Stimulated activated naive CD8-positive, alpha-beta T cell treated with anti-CD3 and anti-CD28 coated beads, Interleukin-15, amount 100 ng/mL, for 72 hours (primary cell): ENCODE measurements around the gene SPDYE6.
"Not testable (repeated sequence)": the region's sequence is repeated elsewhere in the genome, so short reads cannot be mapped to it uniquely, and the experiment has no call there.

Experiments used
- ATAC-seq: fragments of 150-1000 bp; cut with Tn5 transposase; 2 replicates; pipeline ENCODE4 v1.10.0; 2021; ENCODE audit warnings: mild to moderate bottlenecking, moderate library complexity
- DNase-seq, 2 donors: peaks; one replicate each; pipeline ENCODE4 v3.0.0; 2021 to 2022
- H3K27ac Mint-ChIP-seq, 2 donors: one replicate each; pipeline ENCODE4 v1.8.0; 2022; ENCODE audit warnings: mild to moderate bottlenecking in 2 of 2, mixed read lengths in 2 of 2, moderate library complexity in 2 of 2
- H3K27me3 Mint-ChIP-seq: one replicate; pipeline ENCODE4 v1.8.0; 2022; ENCODE audit warnings: mixed read lengths
- H3K4me1 Mint-ChIP-seq: one replicate; pipeline ENCODE4 v1.8.0; 2022; ENCODE audit warnings: mild to moderate bottlenecking, mixed read lengths
- H3K4me3 Mint-ChIP-seq, 2 donors: one replicate each; pipeline ENCODE4 v1.8.0; 2022; ENCODE audit warnings: mild to moderate bottlenecking in 2 of 2, mixed read lengths in 2 of 2, moderate library complexity in 1 of 2
- H3K9me3 Mint-ChIP-seq, 2 donors: one replicate each; pipeline ENCODE4 v1.8.0; 2022; ENCODE audit warnings: mixed read lengths in 2 of 2

Gene SPDYE6

DNA sequence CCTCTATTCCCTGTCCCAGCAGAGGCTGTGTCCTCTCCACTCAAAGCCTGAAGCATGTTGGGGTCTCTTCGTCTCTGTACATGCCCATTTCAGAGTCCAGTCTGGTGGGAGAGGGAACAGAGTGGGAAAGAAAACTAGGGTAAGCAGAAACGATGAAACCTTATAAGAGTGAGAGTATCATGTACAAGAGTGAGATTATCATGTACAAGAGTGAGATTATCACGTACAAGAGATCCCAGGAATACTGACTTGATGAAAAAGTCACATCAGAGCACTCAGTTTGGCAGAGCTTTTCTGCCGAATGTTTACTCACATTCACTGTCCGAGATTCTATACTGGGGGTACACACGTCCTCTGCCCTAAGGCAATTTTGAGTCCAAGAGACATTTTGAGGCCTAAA is at the start of gene SPDYE6:
SPDYE6 (minus strand) TSS at position 101 of the 400 bp plus-strand sequence. CDS start 421 bp downstream, outside the sequence.
- not testable (repeated sequence) for H3K4me3 Mint-ChIP-seq, H3K4me1 Mint-ChIP-seq, DNase-seq, H3K27ac Mint-ChIP-seq, H3K27me3 Mint-ChIP-seq, H3K9me3 Mint-ChIP-seq, ATAC-seq

DNA sequence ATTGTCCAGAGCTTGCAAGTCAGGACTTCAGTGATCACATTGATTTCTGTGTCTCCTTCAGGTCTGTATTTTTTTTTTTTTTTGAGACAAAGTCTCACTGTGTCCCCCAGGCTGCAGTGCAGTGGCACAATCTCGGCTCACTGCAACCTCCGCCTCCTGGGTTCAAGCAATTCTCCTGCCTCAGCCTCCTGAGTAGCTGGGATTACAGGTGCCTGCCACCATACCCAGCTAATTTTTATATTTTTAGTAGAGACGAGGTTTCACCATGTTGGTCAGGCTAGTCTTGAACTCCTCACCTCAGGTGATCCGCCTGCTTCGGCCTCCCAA is 48.6 kb upstream of the SPDYE6 start:
- ATAC-seq, H3K9me3 Mint-ChIP-seq, H3K4me3 Mint-ChIP-seq, H3K27me3 Mint-ChIP-seq, H3K4me1 Mint-ChIP-seq, DNase-seq: not testable (repeated sequence)
- H3K27ac Mint-ChIP-seq = peak overlapping the region in 1 of 2 donors; percentile 85

DNA sequence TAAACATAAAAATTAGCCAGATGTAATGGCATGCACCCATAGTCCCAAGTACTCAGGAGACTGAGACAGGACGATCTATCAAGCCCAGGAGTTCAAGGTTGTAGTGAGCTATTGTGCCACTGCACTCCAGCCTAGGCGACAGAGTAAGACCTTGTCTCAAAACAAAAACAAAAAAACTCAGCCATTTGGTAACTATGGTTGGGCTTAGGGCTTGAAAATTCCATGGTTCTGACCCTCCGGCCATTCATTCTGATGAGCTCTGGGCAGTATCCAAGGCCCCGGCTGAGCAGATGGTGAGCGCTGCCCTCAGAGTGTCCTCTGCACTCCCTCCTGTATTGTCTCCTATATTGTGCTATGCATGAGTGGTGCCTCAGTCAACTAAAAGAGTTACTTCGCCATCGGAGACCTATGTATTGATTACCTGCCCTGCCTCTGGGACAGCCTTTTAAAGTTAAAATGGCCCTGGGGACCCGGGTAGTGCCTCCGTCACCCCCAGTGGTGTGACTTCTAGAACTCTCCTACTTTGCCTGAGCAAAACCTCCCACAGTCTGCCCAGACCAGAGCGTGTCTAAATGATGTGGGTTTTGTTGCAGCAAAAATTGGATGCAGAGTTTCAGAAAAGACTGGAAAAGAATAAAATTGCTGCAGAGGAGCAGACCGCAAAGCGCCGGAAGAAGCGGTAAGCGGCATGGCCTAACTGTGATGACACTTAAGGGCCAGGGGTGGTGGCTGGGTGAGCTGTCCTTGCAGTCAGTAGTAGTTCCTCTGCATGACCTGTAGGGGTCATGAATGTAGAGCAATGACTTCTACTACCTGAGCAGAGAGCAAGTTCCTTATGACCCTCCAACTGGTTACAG is 48.0 kb upstream of the SPDYE6 start:
- Mint-ChIP-seq H3K27ac (no peak overlapping the region), H3K27me3 (no peaks in the 10 kb centered on the region), H3K4me3 (no peak overlapping the region), H3K9me3 (no peaks in the 10 kb centered on the region), H3K4me1 (peaks cover 5% of the 10 kb centered on the region)
- ATAC-seq (peak; percentile 99), DNase-seq (peak; percentile 44 to 45)

- no peaks in the 10 kb centered on the region for H3K9me3 Mint-ChIP-seq
- H3K4me1 Mint-ChIP-seq = peaks cover 5% of the 10 kb centered on the region
- no peak overlapping the region for H3K4me3 Mint-ChIP-seq
- no peaks in the 10 kb centered on the region for H3K27me3 Mint-ChIP-seq
- H3K27ac Mint-ChIP-seq = peak overlapping the region in 1 of 2 donors; percentile 52
- no peak for DNase-seq
- ATAC-seq = no peak
Observed at GRCh38 chr7:102403563-102403962, 47.3 kb upstream of the SPDYE6 start.

DNA sequence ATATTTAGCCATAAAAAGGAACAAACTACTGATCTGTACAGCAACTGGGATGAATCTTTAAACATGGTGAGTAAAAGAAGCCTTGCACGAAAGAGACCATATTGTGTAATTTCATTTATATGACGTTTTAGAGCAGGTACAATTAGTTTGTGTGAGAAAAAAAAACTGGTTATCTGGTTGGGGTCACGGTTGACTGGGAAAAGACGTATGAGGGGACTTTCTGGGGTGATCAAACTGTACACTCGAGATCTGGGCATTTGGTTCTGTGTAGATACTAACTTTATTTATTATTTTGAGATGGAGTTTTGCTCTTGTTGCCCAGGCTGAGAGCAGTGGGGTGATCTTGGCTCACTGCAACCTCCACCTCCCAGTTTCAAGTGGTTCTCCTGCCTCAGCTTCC is 44.1 kb upstream of the SPDYE6 start:
- no peaks in the 10 kb centered on the region for H3K27me3 Mint-ChIP-seq
- H3K27ac Mint-ChIP-seq = no peak overlapping the region
- ATAC-seq = no peak
- no peaks in the 10 kb centered on the region for H3K9me3 Mint-ChIP-seq
- H3K4me1 Mint-ChIP-seq = peaks cover 23% of the 10 kb centered on the region
- DNase-seq = no peak
- no peak overlapping the region for H3K4me3 Mint-ChIP-seq

DNA sequence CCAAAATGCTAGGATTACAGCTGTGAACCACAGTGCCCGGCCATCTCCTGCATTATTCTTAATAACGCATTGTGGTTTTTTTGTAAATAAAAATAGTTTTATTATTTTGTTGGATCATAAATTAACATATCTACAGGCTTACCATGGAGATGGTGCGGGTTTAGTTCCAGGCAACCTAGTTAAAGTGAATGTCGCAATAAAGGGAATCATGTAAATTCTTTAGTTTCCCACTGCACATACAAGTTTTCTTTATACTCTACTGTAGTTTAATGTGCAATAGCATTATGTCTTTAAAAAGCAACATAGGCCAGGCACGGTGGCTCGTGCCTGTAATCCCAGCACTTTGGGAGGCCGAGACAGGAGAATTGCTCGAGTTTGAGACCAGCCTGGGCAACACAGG is 42.3 kb upstream of the SPDYE6 start:
- H3K4me3 Mint-ChIP-seq = no peak overlapping the region
- ATAC-seq (no peak), DNase-seq (no peak)
- no peaks in the 10 kb centered on the region for H3K27me3 Mint-ChIP-seq
- H3K27ac Mint-ChIP-seq = no peak overlapping the region
- H3K4me1 Mint-ChIP-seq = peaks cover 21% of the 10 kb centered on the region
- no peaks in the 10 kb centered on the region for H3K9me3 Mint-ChIP-seq

GRCh38 chr7:102396710-102397019 is 40.4 kb upstream of the SPDYE6 start:
- Mint-ChIP-seq H3K4me1 (peaks cover 21% of the 10 kb centered on the region), H3K9me3 (no peaks in the 10 kb centered on the region), H3K27ac (peak overlapping the region; percentile 94), H3K27me3 (no peaks in the 10 kb centered on the region), H3K4me3 (peak overlapping the region; percentile 87 to 93)
- ATAC-seq (no peak), DNase-seq (no peak)

- DNase-seq (peak; percentile 71 to 85), ATAC-seq (peak; percentile 98)
- H3K27me3 Mint-ChIP-seq = no peaks in the 10 kb centered on the region
- peaks cover 21% of the 10 kb centered on the region for H3K4me1 Mint-ChIP-seq
- H3K4me3 Mint-ChIP-seq = peak within 1 kb of the TSS; percentile 87 to 93
- H3K27ac Mint-ChIP-seq = peak within 1 kb of the TSS; percentile 94
- no peaks in the 10 kb centered on the region for H3K9me3 Mint-ChIP-seq
Observed at GRCh38 chr7:102395873-102396709, 39.8 kb upstream of the SPDYE6 start, which contains the start of gene PRKRIP1. PRKRIP1 (plus strand) TSS chr7:102396363; CDS start chr7:102396412, 49 bp downstream.

- peak; percentile 1 for ATAC-seq
- Mint-ChIP-seq H3K4me3 (peak overlapping the region; percentile 87 to 93), H3K27ac (peak overlapping the region in 1 of 2 donors; percentile 74), H3K9me3 (no peaks in the 10 kb centered on the region), H3K4me1 (peaks cover 21% of the 10 kb centered on the region), H3K27me3 (no peaks in the 10 kb centered on the region)
- DNase-seq = no peak
Observed at GRCh38 chr7:102395592-102395872, 39.3 kb upstream of the SPDYE6 start.

DNA sequence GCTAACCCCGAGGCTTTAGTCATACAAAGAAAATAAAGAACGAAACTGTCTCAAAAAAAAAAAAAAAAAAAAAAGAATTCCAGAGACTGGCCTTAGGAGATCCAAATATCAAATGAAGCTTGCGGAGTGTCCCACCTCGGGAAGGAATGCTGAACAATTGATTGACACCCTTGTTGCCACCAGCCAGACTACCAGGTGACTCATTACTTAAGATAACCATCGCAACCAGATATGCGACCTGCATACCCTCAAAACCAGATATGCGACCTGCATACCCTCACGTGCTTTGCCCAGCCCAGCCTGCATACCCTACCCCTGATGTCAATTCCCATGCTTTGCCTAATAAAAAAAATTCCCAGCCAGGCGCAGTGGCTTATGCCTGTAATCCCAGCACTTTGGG is 37.2 kb upstream of the SPDYE6 start:
- Mint-ChIP-seq H3K4me1 (peaks cover 21% of the 10 kb centered on the region), H3K4me3 (no peak overlapping the region), H3K27me3 (no peaks in the 10 kb centered on the region), H3K27ac (no peak overlapping the region), H3K9me3 (no peaks in the 10 kb centered on the region)
- ATAC-seq = no peak
- no peak for DNase-seq

DNA sequence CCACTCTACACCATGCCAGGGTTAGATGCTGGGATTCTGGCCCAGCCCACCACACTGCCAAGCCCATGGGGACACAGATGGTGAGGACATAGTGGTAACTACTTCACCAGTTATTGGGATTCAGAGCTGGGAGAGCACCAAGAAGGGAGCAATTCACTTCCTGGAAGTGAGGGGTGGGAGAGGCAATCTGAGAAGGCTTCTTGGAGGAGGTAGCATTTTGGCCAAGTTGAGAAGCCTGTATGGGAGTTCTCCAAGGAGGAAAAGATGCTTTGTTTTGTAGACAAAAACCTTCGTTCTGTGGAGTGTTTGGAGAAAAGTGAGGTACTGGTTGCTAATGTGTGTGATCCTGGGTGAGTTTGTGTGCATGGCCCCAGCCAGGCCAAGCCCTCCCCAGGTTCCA is 36.1 kb upstream of the SPDYE6 start:
- H3K9me3 Mint-ChIP-seq = no peaks in the 10 kb centered on the region
- DNase-seq (no peak), ATAC-seq (no peak)
- H3K27me3 Mint-ChIP-seq = no peaks in the 10 kb centered on the region
- H3K4me3 Mint-ChIP-seq = no peak overlapping the region
- H3K4me1 Mint-ChIP-seq = peaks cover 16% of the 10 kb centered on the region
- H3K27ac Mint-ChIP-seq = no peak overlapping the region

- Mint-ChIP-seq H3K4me3 (no peak overlapping the region), H3K27me3 (no peaks in the 10 kb centered on the region), H3K4me1 (peaks cover 8% of the 10 kb centered on the region), H3K9me3 (no peaks in the 10 kb centered on the region), H3K27ac (no peak overlapping the region)
- ATAC-seq (peak; percentile 77), DNase-seq (peak; percentile 61 to 63)
Observed at GRCh38 chr7:102390697-102391484, 34.6 kb upstream of the SPDYE6 start.

DNA sequence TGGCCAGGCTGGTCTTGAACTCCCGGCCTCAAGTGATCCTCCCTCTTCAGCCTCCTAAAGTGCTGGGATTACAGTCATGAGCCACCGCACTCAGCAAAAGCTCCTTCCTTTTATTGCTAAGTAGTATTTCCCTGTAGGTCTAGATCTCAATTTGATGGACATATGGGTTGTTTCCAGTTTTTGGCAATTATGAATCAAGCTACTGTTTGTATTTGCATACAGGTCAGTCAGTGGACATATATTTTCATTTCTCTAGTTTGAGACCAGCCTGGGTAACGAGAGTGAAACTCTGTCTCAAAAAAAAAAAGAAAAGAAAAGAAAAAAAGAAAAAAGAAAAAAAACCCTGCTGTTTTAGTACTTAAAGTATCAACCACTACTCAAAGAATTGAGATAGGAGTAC is 33.6 kb upstream of the SPDYE6 start:
- no peak for ATAC-seq
- H3K9me3 Mint-ChIP-seq = no peaks in the 10 kb centered on the region
- no peak for DNase-seq
- no peaks in the 10 kb centered on the region for H3K4me1 Mint-ChIP-seq
- no peaks in the 10 kb centered on the region for H3K27me3 Mint-ChIP-seq
- no peak overlapping the region for H3K27ac Mint-ChIP-seq
- no peak overlapping the region for H3K4me3 Mint-ChIP-seq

DNA sequence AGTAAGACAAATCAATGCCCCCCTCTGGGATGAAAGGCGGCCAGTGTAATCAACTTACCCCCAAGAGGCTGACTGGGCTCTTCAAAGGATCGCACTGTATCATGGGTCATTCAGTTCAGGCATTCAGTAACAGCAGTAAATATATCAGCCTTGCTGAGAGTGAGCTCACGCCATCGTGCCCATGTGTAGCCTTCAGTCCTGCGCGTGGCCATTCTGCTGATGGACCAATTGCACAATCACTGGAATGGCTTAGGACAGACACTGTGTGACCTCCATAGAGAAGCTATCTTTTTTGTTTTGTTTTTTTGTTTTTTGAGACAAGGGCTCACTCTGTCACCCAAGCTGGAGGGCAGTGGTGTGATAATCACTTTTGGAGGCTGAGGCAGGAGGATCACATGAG is 30.8 kb upstream of the SPDYE6 start:
- H3K4me3 Mint-ChIP-seq = no peak overlapping the region
- H3K27me3 Mint-ChIP-seq = no peaks in the 10 kb centered on the region
- peak overlapping the region in 1 of 2 donors; percentile 34 for H3K27ac Mint-ChIP-seq
- H3K4me1 Mint-ChIP-seq = no peaks in the 10 kb centered on the region
- DNase-seq = no peak
- no peak for ATAC-seq
- no peaks in the 10 kb centered on the region for H3K9me3 Mint-ChIP-seq

DNA sequence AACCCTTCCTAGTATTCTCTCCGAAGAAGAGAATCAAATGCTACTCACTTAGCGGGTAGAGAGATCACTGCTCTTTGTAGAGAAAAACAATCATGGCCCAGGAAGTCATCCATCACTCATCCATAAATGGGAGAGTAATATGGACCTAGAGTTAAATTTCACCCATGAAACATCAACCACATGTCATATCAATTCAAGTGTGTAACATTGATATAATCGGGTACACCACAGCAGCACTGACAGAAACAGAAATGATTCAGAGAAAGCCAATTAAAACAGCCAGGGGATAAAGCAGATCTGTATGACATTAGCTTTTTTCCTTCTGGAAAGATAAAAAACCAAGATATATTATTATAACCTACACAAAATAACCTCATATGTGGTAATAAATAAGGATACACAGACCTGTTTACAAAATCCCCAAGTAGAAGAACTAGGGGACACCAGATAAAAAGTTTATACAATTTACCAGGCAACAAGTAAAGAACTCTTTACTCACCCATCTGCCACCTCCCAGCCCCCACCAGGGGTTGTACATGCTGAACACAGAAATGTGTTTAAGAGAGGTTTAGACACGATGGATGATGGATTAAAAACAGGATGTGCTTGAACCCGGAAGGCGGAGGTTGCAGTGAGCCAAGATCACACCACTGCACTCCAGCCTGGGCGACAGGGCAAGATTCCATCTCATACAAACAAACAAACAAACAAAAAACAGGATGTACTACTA is 25.6 kb upstream of the SPDYE6 start:
- H3K27ac Mint-ChIP-seq, ATAC-seq, H3K4me1 Mint-ChIP-seq, H3K27me3 Mint-ChIP-seq, DNase-seq, H3K4me3 Mint-ChIP-seq, H3K9me3 Mint-ChIP-seq: not testable (repeated sequence)
